OCI-M1 (cell line): ENCODE measurements around the gene NMU.
"Not testable (repeated sequence)": the region's sequence is repeated elsewhere in the genome, so short reads cannot be mapped to it uniquely, and the experiment has no call there.

ENCODE experiments used
- DNase-seq: peaks from one replicate; lab custom pipeline; 2025; lab: John Stamatoyannopoulos, UW

Gene NMU

DNA sequence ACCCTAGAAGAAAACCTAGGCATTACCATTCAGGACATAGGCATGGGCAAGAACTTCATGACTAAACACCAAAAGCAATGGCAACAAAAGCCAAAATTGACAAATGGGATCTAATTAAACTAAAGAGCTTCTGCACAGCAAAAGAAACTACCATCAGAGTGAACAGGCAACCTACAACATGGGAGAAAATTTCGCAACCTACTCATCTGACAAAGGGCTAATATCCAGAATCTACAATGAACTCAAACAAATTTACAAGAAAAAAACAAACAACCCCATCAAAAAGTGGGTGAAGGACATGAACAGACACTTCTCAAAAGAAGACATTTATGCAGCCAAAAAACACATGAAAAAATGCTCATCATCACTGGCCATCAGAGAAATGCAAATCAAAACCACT lies 12.0 kb downstream of the NMU start:
- DNase-seq = not testable (repeated sequence)

DNA sequence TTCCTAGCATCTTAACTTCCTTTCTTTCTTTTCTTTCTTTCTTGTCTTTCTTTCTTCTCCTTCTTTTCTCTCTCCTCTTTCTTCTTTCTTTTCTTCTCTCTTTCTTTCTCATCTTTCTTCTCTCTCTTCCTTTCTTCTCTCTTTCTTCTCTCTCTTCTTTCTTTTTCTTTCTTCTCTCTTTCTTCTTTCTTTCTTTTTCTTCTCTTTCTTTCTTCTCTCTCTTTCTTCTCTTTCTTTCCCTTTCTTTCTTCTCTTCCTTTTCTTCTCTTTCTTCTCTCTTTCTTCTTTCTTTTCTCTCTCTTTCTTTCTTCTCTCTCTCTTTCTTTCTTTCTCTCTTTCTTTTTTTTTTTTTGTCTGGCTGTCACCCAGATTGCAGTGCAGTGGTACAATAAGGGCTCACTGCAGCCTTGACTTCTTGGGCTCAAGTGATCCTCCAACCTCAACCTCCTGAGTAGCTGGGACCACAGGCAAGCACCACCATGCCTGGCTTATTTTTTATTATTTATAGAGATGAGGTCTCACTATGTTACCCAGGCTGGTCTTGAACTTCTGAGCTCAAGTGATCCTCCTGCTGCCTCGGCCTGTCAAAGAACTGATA lies 17.5 kb downstream of the NMU start:
- no peak for DNase-seq

DNA sequence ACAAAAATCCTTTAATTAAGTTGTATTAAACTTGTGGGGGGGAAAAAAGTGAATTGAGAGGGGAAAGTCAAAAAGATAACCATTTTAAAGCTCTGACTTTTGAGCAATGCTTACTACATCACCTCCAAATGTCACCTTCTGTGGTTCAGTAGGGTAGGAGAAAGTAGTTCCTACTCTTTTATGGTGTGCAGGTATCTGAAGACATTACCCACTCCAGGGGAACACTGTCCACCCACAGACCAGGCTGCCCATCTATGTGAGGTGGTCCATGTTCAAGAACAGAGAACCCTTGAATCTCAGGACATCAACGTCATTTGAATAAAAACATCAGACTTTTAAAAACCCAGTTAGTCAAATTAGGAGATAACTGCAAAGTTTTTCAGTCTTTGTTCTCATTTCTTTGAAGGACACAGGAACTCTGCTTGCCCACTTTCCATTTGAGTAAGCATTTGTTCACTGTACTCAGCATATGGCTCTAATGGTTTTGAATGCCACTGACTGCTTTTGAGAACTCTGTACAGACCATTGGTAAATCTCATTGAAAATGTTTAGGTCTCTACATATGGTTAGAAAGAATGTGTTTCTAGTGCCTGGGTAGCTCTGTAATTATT lies 18.4 kb downstream of the NMU start:
- no peak for DNase-seq

DNA sequence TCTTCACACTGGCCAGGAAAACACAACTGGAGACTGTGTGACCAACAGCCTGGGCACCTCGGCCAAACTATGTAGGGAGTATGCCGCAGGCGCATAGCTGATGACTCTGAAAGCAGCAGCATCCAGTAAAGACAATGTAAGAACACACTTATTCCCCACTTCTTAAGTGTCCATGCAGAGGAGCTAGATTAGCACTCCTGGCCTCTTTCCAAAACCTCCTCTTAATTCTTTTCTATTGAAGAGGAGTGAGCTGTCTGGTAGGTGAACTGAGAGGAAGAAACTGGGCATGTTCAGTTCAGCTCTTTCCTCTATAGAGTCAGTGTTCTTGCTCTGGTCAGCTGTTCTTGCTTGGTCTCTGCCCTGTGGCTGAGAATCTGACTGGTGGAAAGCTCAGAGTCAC lies 21.1 kb downstream of the NMU start:
- DNase-seq = peak; percentile 53

DNA sequence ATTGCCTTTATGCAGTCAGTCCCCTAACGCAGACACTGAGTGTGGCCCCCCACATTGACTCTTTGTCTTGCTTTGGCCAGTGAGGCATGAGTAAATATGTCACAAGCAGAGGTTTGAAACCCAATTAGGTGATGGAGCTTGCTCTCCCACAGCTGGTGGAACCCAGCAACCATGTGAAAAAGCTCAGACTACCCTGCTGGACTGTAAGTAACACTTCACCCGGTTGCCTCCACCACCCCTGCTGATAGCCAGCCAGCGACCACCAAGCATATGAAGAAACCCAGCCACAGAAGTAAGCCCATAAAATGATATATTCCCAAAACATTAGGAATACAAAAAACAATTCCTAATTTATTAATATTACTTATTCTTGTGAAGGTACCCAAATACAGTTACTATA lies 22.5 kb downstream of the NMU start:
- no peak for DNase-seq

DNA sequence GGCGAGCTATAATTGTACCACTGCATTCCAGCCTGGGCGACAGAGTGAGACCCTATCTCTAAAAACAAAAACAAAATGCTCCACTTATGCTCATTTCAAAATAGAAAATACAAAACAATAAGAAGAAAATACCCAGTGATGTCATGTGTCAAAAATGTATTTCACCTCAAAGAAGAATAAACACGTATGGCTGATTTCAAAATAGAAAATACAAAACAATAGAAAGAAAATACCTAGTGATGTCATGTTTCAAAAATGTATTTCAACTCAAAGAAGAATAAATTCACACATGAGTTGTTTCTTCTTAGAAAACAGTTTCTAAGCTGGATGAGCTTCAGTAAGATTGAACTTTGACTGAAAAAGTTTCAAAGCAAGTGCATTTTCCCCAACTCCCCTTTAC lies 23.8 kb downstream of the NMU start:
- no peak for DNase-seq

DNA sequence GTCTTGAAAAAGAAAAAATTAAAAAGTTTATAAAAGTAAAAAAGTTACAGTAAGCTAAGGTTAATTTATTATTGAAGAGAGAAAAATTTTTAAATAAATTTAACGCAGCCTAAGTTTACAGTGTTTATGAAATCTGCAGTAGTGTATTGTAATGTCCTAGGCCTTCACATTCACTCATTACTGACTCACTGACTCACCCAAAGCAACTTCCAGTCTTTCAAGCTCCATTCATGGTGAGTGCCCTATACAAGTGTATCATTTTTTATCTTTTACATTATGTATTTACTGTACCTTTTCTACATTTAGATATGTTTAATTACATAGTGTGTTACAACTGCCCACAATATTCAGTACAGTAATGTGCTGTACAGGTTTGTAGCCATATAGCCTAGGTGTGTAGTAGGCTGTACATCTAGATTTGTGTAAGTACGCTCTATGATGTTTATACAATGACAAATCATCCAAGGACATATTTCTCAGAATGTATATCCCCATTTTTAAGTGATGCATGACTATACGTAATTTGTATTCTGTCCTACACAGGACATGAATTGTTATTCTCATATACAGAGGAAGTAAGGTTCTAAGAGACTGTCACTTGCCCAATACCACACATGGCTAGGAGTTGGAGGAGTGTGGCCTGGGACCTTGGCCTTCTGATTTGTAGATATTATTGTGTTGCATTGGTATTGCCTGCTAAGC lies 24.6 kb downstream of the NMU start:
- DNase-seq = no peak

DNA sequence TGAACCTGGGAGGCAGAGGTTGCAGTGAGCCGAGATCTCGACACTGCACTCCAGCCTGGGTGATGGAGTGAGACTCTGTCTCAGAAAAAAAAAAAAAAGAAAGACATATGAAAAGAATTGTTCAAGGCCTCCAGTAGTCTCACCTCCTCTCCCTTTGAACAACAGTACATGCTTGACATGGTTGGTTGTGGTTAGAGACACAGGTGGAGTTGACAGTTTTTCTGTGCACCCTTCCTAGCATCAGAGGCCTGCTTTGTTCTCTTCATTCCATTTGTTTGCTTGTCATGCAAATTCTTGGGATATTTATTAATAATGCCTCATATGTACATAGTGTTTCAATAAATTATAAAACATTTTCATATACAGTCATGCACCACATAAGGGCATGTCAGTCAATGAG lies 25.7 kb downstream of the NMU start:
- no peak for DNase-seq

DNA sequence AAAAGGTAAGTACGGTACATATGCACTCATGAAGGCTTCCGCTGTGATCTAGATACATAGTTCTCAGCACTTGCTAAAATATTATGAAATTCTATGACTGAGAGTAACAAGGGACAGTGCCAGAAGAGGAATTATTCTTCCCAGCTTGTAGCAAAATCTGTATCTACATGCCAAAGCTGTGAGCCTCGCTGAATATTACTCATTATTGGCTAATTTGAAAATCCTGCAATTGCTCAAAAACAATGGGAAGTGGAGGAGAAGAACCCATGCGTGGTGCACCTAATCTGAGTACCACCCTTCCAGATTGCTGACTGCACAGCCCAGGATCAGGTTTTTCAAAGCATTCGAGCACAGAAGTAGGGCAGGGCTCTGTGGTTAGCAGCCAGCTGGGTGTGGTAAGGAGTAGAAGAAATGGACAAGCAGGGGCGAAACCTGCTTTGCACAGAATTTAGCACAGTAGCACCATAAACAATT lies 26.7 kb downstream of the NMU start:
- peak; percentile 53 for DNase-seq

DNA sequence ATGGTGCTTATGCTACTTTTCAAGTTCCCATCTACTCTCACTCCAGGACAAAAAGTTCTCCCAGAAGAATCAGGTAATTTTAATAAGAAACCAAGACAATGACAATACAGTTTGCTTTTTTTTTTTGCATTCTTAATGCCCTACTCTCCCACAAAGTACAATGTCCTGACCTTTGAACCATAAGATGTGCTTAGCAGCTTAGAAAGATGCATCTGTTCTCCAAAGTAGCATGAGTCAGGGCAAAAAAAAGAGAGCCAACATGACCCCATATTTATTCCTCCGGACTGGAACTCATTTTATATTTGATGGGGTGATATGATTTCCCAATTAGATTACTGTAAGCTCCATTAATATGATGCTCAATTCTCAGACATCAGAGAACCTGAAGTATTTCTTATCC lies 27.5 kb downstream of the NMU start:
- DNase-seq = no peak

DNA sequence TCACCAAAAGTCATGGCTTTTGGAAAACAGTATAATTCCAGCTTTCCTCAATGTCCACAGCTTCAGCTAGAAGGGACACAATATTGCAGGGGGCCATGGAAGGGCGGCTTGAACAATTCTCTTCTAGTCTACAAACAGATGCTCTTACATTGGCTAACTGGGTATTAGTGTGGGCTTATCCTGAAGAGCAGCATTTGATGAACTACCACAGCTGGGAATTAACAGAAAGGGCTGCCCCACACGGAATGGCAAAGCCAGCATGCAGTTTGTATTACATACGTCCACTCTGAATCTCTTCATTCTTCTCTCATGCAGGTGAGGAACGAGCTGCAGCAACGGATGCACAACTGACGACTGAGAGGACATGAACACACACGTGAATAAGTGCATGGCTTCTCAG lies 31.1 kb downstream of the NMU start:
- DNase-seq = no peak

DNA sequence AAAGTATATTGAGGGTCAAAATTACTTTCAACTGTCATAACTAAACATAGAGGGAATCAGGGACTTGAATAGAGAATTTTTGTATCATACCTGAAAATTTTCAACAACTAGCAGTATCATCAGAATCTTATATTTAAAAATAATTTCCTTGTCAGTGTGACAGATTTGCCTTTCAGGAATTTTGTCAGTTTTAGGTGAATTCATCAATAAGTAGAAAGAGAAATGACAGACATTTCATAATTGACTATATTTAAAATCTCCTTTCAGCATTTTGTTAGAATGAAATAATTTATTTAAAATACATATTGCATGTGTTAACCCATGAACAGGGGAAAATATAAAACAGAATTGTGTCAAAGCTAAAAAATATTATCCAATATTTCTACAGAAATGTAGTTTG lies 35.5 kb downstream of the NMU start:
- no peak for DNase-seq

DNA sequence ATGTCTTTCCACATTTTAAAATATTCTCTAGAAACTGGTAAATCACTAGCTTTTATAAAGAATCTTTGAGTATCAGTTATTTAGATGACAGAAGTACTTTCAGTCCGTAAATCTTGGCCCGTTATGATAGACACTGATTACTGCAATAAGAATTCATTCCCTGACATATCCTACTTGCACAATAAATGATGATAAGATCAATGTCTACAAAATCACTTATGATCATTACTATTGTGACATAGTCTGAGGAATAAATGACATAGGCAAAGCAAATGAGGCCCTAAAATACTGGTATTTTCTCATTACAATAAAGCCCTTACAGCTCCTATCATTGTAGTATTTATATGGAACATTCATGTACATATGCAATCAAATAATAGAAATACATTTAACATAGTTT lies 37.5 kb downstream of the NMU start:
- no peak for DNase-seq

DNA sequence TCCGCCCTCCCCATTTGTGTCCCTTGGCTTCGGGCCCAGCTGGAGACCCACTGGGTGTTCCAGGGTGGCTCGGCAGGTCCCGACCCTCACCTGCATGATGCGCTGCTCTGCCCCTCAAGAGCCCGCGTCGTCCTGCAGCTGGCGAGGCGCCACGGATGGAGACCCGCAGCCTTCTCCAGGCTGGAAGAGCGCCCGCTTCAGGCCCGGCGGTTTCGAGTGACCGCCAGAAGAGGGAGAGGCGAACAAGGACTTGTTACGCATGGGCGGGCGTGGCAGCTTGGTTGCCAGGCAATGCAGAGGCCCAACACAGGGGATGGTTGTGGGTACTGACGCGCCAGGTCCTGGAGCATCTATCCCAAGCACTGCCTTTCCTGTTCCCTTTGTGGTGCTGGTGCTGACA lies 44.1 kb downstream of the NMU start, which contains the start of gene PDCL2:
TSS of gene PDCL2 (minus strand) at position 232 of the 400 bp plus-strand sequence. CDS start at position 96, 136 bp downstream.
- no peak for DNase-seq

DNA sequence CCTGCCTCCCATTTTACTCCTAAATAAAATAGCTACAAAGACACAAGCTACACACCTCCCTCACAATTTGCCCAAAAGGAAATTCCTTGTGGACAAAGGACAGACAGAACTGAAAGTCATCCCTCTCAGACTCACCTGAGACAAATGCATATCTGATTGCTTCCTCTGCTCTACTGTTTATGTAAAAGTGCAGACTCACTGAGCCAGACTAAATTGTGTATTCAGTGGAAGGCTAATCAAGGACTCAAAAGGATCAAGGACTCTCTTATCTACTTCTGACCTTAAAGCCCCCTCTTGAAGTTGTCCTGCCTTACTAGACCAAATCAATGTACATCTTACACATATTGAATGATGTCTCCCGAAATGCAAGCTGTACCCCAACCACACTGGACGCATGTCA lies 47.9 kb downstream of the NMU start:
- no peak for DNase-seq

DNA sequence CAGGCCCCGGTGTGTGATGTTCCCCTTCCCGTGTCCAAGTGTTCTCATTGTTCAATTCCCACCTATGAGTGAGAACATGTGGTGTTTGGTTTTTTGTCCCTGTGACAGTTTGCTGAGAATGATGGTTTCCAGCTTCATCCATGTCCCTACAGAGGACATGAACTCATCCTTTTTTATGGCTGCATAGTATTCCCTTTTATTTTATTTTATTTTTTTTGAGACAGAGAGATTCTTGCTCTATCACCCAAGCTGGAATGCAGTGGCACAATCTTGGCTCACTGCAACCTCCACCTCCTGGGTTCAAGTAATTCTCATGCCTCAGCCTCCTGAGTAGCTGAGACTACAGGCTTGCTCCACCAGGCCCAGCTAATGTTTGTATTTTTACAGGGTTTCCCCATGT lies 53.3 kb downstream of the NMU start:
- DNase-seq = not testable (repeated sequence)

DNA sequence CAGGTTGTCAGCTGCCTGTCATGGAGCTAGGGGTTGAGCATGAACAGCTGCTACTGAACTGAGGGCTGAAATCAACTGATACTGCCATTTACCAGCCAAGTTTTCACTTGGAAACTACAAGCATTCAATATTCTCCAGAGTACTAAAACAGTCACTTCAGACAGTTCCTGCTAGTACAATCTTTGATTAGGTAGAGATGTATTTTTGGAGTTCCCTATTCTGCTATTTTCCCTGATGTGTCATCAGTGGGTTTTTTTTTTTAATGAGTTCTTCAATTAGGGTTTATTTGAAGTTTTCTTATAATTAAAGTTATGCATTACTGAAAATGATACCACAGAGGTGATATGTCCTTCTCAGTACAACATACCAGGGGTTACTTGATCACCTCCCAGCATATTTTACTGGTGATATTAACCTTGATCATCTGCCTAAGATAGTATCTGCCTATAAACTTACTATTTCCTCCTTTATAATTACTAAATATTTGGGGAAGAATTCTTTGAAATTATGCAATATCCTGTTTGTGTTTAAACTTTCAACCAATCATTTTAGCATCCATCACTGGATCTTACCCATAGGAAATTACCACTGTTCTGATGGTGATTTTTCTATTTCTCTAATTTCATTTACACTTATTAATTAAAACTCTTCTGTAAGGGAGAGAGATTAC lies 57.6 kb downstream of the NMU start:
- no peak for DNase-seq

DNA sequence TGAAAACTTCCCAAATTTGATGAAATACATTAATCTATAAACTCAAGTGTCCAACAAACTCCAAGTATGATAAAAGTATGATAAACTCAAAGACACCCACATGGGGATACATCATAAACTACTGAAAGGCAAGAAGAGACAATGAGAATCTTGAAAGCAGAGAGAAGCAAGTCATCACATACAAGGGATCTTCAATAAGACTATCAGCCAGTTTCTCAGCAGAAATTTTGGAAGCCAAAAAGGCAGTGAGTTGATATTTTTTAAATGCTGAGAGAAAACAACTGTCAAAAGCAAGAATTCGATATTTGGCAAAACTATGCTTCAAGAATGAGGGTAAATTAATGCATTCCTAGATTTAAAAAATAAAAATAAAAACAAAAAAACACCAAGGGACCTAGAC lies 60.6 kb downstream of the NMU start:
- no peak for DNase-seq

DNA sequence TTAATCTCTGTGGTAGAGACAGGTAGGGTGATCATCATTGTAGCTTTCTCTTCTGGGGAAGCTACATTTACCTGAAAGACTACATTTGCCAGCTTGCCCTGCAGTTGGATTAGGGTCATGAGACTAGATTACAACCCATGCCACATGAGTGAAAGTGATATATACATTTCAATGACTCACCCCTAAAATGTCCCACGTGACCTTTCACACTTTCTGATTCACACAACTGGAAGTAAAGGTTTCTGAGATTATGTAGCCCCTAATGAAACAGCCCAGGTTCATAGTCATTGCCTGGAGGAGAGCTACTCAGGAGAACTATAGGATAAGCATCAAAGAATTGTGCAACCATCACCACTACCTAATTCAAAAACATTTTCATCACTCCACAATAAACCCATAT lies 61.8 kb downstream of the NMU start:
- peak; percentile 18 for DNase-seq

DNA sequence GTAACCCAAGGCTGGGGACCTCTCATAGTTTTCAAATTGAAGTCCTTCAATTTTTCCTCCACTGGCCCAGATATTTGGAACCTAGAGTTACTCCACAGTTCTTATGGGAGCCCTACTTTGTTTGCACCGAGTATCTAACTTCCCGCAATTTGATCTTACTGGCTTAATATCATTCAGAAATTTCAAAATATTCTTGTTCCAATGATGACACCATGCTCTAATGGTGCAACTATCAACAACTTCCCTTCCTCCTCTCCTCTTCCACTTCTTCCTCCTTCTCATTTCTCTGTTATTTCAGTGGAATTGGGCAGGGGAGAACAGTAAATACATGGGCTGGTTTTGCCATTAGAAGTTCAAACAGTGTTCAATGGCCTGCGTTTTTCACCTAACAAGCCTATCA lies 64.3 kb downstream of the NMU start:
- DNase-seq = no peak

DNA sequence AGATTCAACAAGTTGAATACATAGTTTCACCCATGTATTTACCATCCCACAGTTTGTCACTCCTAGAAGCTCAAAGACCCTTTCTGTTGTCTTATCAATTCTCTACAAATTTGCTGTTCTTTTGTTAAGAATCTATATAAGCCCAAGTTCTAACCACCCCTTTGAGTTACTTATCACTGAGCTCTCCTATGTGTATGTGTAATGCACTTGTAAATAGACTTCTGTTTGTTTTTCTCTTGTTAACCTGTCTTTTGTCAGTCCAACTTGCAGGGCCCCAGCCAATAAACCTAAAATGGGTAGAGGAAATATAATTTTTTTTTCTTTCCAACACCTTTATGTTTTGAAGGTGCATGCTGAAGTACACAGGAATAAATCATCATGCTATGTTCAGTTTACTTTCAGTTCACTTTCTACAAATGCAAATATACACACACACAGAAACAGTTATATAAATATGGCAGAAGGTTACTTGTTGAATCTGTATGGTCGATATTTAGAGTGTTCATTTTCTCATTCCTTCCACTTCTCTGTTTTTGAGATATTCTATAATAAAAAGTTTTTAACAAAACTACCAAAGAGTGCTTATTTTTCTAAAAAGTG lies 67.1 kb downstream of the NMU start:
- no peak for DNase-seq

DNA sequence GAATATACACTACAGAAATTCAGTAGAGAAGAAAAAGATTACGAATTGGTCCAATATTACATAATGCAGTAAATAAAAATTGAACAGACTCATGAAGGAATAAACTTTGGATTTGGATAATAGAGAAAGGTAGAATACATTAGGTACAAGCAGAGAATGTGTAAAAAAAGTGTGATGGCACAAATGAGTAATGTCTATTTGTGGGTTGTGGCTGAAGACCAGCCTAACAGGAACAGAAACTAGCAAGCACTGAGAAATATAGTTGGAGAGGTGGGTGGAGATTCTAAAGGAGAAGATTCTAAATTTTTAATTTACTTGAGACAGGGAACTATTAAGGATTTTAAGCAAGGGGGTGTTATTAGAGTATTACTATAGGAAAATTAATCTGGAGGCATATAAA lies 74.2 kb downstream of the NMU start:
- peak; percentile 42 for DNase-seq

DNA sequence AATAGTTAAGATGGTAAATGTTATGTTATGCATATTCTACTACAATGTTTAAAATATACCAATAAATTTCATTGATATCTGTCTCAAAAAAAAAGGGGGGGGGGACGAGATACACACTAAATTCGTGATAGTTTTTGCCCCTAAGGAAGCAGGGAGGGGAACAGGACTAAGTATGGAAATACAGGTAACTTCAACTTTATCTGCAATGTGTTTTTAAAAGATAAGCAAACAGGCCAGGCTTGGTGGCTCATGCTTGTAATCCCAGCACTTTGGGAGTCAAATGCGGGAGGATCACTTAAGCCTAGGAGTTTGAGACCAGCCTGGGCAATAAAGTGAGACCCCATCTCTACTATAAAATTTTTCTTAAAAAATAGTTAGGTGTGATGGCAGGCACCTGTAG lies 76.0 kb downstream of the NMU start:
- DNase-seq = no peak
